ENCODE data around the gene FOXP1. TPM values are rescaled to one million over a fixed set of nuclear protein-coding genes. Genes with fewer than 3 reads are reported as not detected.

FOXP1 gene
- total RNA-seq, 4 donors from 2014 or later, result 86.4 to 107 (median 93.8) TPM

DNA sequence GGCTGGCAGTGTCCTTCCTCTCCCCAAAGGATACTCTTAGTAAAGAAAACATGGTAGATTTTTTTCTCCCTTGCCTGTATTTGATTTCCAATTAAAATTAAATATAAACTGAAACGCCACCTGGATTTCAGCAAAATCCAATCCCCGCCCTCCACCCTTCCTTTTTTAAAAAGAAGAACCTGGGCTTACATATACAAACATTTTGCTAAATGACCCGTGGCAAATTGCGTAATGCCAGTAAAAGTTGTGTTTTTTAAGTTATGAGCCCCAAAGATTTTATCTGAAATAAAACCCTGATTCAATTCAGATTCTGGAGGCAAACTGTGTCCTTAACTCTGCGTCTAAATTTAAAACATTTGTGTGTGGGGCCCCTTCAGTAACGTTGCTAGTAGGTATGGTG lies 403.0 kb downstream of the FOXP1 start:
- H3K36me3 ChIP-seq, result peaks cover 0 to 8% (median 0%) of the 10 kb centered on the region in 3 donors
- H3K4me1 ChIP-seq, result no peaks in the 10 kb centered on the region
- H3K27me3 ChIP-seq, result no peaks in the 10 kb centered on the region
- TF ChIP-seq POLR2A (IDR thresholded peaks at IDR 0.05), result no peak
- TF ChIP-seq EP300 (IDR thresholded peaks at IDR 0.05), result no peak
- TF ChIP-seq CTCF (IDR thresholded peaks at IDR 0.05), result no peak
- WGBS, 2 donors, result 82 to 83% methylated on average over 6 of the region's 6 CpGs
- no peak overlapping the region for H3K4me3 ChIP-seq
- no peaks in the 10 kb centered on the region for H3K9me3 ChIP-seq
- H3K27ac ChIP-seq, result no peak overlapping the region
- peak in 1 of 2 donors; percentile 13 for DNase-seq (ENCODE audit: low spot score in 2 of 2)

- H3K4me3 ChIP-seq, result no peak overlapping the region
- H3K4me1 ChIP-seq, result peaks cover 0 to 9% (median 2%) of the 10 kb centered on the region in 4 donors
- H3K36me3 ChIP-seq, result no peaks in the 10 kb centered on the region
- no peaks in the 10 kb centered on the region for H3K27me3 ChIP-seq
- no peak for DNase-seq (ENCODE audit: low spot score in 2 of 2)
- H3K9me3 ChIP-seq, result no peaks in the 10 kb centered on the region
- no peak overlapping the region for H3K27ac ChIP-seq
- TF ChIP-seq POLR2A (IDR thresholded peaks at IDR 0.05) (no peak), CTCF (IDR thresholded peaks at IDR 0.05) (no peak), EP300 (IDR thresholded peaks at IDR 0.05) (no peak)
- 92 to 93% methylated on average over 4 of the region's 4 CpGs for WGBS, 2 donors
Measured at GRCh38 chr3:71177375-71177774, 406.2 kb downstream of the FOXP1 start.

- Histone ChIP-seq H3K36me3 (no peaks in the 10 kb centered on the region), H3K27ac (no peak overlapping the region), H3K9me3 (no peaks in the 10 kb centered on the region), H3K4me1 (peaks cover 0 to 19% (median 2%) of the 10 kb centered on the region in 4 donors), H3K4me3 (no peak overlapping the region), H3K27me3 (no peaks in the 10 kb centered on the region)
- TF ChIP-seq POLR2A (IDR thresholded peaks at IDR 0.05) (no peak), CTCF (IDR thresholded peaks at IDR 0.05) (no peak), EP300 (IDR thresholded peaks at IDR 0.05) (no peak)
- DNase-seq (ENCODE audit: low spot score in 2 of 2), result no peak
- WGBS, 2 donors, result 89 to 94% methylated on average over 5 of the region's 5 CpGs
Measured at GRCh38 chr3:71176366-71176765, 407.2 kb downstream of the FOXP1 start.

- Histone ChIP-seq H3K27ac (no peak overlapping the region), H3K27me3 (no peaks in the 10 kb centered on the region), H3K9me3 (no peaks in the 10 kb centered on the region), H3K4me3 (no peak overlapping the region), H3K36me3 (no peaks in the 10 kb centered on the region), H3K4me1 (peaks cover 0 to 24% (median 2%) of the 10 kb centered on the region in 4 donors)
- 92 to 95% methylated on average over 5 of the region's 5 CpGs for WGBS, 2 donors
- no peak for DNase-seq (ENCODE audit: low spot score in 2 of 2)
- TF ChIP-seq CTCF (IDR thresholded peaks at IDR 0.05), result no peak
- no peak for TF ChIP-seq POLR2A (IDR thresholded peaks at IDR 0.05)
- no peak for TF ChIP-seq EP300 (IDR thresholded peaks at IDR 0.05)
Measured at GRCh38 chr3:71175691-71176365, 407.7 kb downstream of the FOXP1 start.

- Histone ChIP-seq H3K4me3 (no peak overlapping the region), H3K36me3 (no peaks in the 10 kb centered on the region), H3K4me1 (peaks cover 0 to 42% (median 2%) of the 10 kb centered on the region in 4 donors), H3K27ac (peak overlapping the region in 2 of 4 donors; percentile 71 to 80), H3K9me3 (no peaks in the 10 kb centered on the region), H3K27me3 (no peaks in the 10 kb centered on the region)
- WGBS, 2 donors, result 68 to 70% methylated on average over 2 of the region's 2 CpGs
- TF ChIP-seq CTCF (IDR thresholded peaks at IDR 0.05) (no peak), EP300 (IDR thresholded peaks at IDR 0.05) (peak; percentile 17 to 77), POLR2A (IDR thresholded peaks at IDR 0.05) (no peak)
- DNase-seq (ENCODE audit: low spot score in 2 of 2), result peak in 1 of 2 donors; percentile 32
Measured at GRCh38 chr3:71172951-71173350, 410.6 kb downstream of the FOXP1 start.
